ENCODE measurements around the gene ZNF708. TPM values are rescaled to one million over a fixed set of nuclear protein-coding genes. Genes with fewer than 3 reads are reported as not detected.

ZNF708 gene
- total RNA-seq, 4 donors from 2014 or later: 25.1 to 47.2 (median 32.1) TPM

GRCh38 chr19:21256722-21257121, 72.5 kb downstream of the ZNF708 start:
- peak; percentile 21 to 23 for DNase-seq
- intact Hi-C loops (cut with DNase I): loop anchor here (5.0 kb wide), 1 partner anchor 54 kb away; no protein-coding TSS in a partner anchor
- Histone ChIP-seq H3K27me3 (no peaks in the 10 kb centered on the region), H3K4me3 (replicated peaks in 1 of 3) (no peak overlapping the region), H3K4me1 (no peaks in the 10 kb centered on the region), H3K27ac (no peak overlapping the region), H3K36me3 (no peaks in the 10 kb centered on the region), H3K9me3 (no peaks in the 10 kb centered on the region)
- TF ChIP-seq CTCF (IDR thresholded peaks at IDR 0.05) (peak in 5 of 6 experiments; percentile 49 to 92 (median 84)), POLR2A (IDR thresholded peaks at IDR 0.05) (no peak)
- 27 to 31% methylated on average over 1 of the region's 1 CpG for WGBS, 2 donors

Other genes starting within 250 kb of the ZNF708 start
- 10 to 100 TPM; 21.1 to 47.1 (median 34.6) TPM for gene ZNF714, start 247.2 kb downstream of the ZNF708 start, total RNA-seq
- 10 to 100 TPM; 22.7 to 29.6 (median 24.2) TPM for gene ZNF431, start 187.4 kb downstream of the ZNF708 start, total RNA-seq
- 1 to 10 TPM; 3.1 to 8.6 (median 6.2) TPM for gene ZNF738, start 29.6 kb upstream of the ZNF708 start, total RNA-seq
- gene ZNF493, start 67.7 kb upstream of the ZNF708 start, total RNA-seq: 10 to 100 TPM; 65.7 to 92.3 (median 77.8) TPM
- gene ZNF429, start 176.2 kb upstream of the ZNF708 start, total RNA-seq: 10 to 100 TPM; 21.4 to 41.5 (median 36.6) TPM